ENCODE measurements around the gene WDR53. TPM values are rescaled to one million over a fixed set of nuclear protein-coding genes. Genes with fewer than 3 reads are reported as not detected.
"Not testable (repeated sequence)": the region's sequence is repeated elsewhere in the genome, so short reads cannot be mapped to it uniquely, and the experiment has no call there.

The WDR53 gene
- 1 to 10 TPM; 3.1 to 9.7 (median 7.7) TPM for total RNA-seq

- TF ChIP-seq POLR2A (IDR thresholded peaks at IDR 0.05) = peak; percentile 50 to 77
- TF ChIP-seq CTCF (IDR thresholded peaks at IDR 0.05) = no peak
- peak; percentile 9 to 96 (median 82) for TF ChIP-seq POLR2AphosphoS5 (IDR thresholded peaks at IDR 0.05)
- no peaks in the 10 kb centered on the region for H3K27me3 ChIP-seq
- H3K36me3 ChIP-seq = no peaks in the 10 kb centered on the region
- peaks cover 43% of the 10 kb centered on the region for H3K4me1 ChIP-seq
- WGBS = under 1% methylated on average over 57 of the region's 87 CpGs
- H3K9me3 ChIP-seq = no peaks in the 10 kb centered on the region
- H3K27ac ChIP-seq = peak within 1 kb of the TSS; percentile 91
- peak; percentile 95 to 96 for DNase-seq (ENCODE audit: low spot score in 2 of 2)
- peak within 1 kb of the TSS; percentile 95 for H3K4me3 ChIP-seq
These were observed at the start of gene WDR53, which contains the start of gene FBXO45 for GRCh38 chr3:196568246-196569002. WDR53 (minus strand) TSS chr3:196568554; CDS start chr3:196561475, 7,079 bp downstream. FBXO45 (plus strand) TSS chr3:196568660; CDS start chr3:196568985, 325 bp downstream.

- Histone ChIP-seq H3K4me1 (peaks cover 10% of the 10 kb centered on the region), H3K27me3 (no peaks in the 10 kb centered on the region), H3K9me3 (no peaks in the 10 kb centered on the region), H3K36me3 (no peaks in the 10 kb centered on the region), H3K4me3 (no peak overlapping the region), H3K27ac (no peak overlapping the region)
- WGBS = 74% methylated on average over 5 of the region's 5 CpGs
- DNase-seq (ENCODE audit: low spot score in 2 of 2) = no peak
- TF ChIP-seq POLR2AphosphoS5 (IDR thresholded peaks at IDR 0.05) (no peak), POLR2A (IDR thresholded peaks at IDR 0.05) (no peak), EP300 (IDR thresholded peaks at IDR 0.05) (no peak), CTCF (IDR thresholded peaks at IDR 0.05) (no peak)
These were observed 48.9 kb upstream of the WDR53 start for GRCh38 chr3:196617256-196617655.

- not testable (repeated sequence) for H3K27me3 ChIP-seq; H3K36me3 ChIP-seq; H3K9me3 ChIP-seq; H3K4me3 ChIP-seq; DNase-seq (ENCODE audit: low spot score in 2 of 2); H3K27ac ChIP-seq
- WGBS = 90% methylated on average over 6 of the region's 6 CpGs
- peaks cover 12% of the 10 kb centered on the region for H3K4me1 ChIP-seq
These were observed 46.9 kb upstream of the WDR53 start for GRCh38 chr3:196615234-196615633.

- no peak for DNase-seq (ENCODE audit: low spot score in 2 of 2)
- H3K4me3 ChIP-seq = no peak overlapping the region
- WGBS = 68% methylated on average over 10 of the region's 10 CpGs
- peaks cover 16% of the 10 kb centered on the region for H3K4me1 ChIP-seq
- H3K27ac ChIP-seq = peak overlapping the region; percentile 48
- TF ChIP-seq CTCF (IDR thresholded peaks at IDR 0.05) = no peak
- TF ChIP-seq POLR2A (IDR thresholded peaks at IDR 0.05) = no peak
- TF ChIP-seq POLR2AphosphoS5 (IDR thresholded peaks at IDR 0.05) = no peak
- TF ChIP-seq EP300 (IDR thresholded peaks at IDR 0.05) = no peak
- no peaks in the 10 kb centered on the region for H3K9me3 ChIP-seq
- H3K27me3 ChIP-seq = no peaks in the 10 kb centered on the region
- H3K36me3 ChIP-seq = no peaks in the 10 kb centered on the region
These were observed 43.6 kb upstream of the WDR53 start for GRCh38 chr3:196611761-196612483.

- Histone ChIP-seq H3K27ac (no peak overlapping the region), H3K36me3 (no peaks in the 10 kb centered on the region)
- WGBS = 74% methylated on average over 6 of the region's 6 CpGs
These were observed 41.6 kb upstream of the WDR53 start for GRCh38 chr3:196609805-196610515.

More at GRCh38 chr3:196609805-196610515, 41.6 kb upstream of the WDR53 start:
- no peak for TF ChIP-seq POLR2AphosphoS5 (IDR thresholded peaks at IDR 0.05)
- no peak for TF ChIP-seq POLR2A (IDR thresholded peaks at IDR 0.05)
- TF ChIP-seq CTCF (IDR thresholded peaks at IDR 0.05) = no peak
- TF ChIP-seq EP300 (IDR thresholded peaks at IDR 0.05) = no peak
- H3K9me3 ChIP-seq = no peaks in the 10 kb centered on the region
- no peaks in the 10 kb centered on the region for H3K27me3 ChIP-seq
- H3K4me1 ChIP-seq = peaks cover 16% of the 10 kb centered on the region
- no peak for DNase-seq (ENCODE audit: low spot score in 2 of 2)
- no peak overlapping the region for H3K4me3 ChIP-seq

Data from suprapubic skin (tissue), 4 donors.